Hepatocyte (in vitro differentiated cells): ENCODE measurements around the gene SSR1. TPM values are rescaled to one million over a fixed set of nuclear protein-coding genes. Genes with fewer than 3 reads are reported as not detected.
"Not testable (repeated sequence)": the region's sequence is repeated elsewhere in the genome, so short reads cannot be mapped to it uniquely, and the experiment has no call there.

Experiments
- DNase-seq: peaks from one replicate; pipeline ENCODE4 v3.0.0-alpha.2; 2016; ENCODE audit warnings: low spot score
- H2AFZ ChIP-seq: fragments of 200-600 bp; sonication (generic); 2 replicates; pipeline ENCODE4 v1.6.0; 2016; ENCODE audit warnings: antibody characterized with exemption, mild to moderate bottlenecking
- H3K27ac ChIP-seq: fragments of 200-600 bp; sonication (generic); 2 replicates; pipeline ENCODE4 v1.5.1; 2016; ENCODE audit warnings: mild to moderate bottlenecking
- H3K27me3 ChIP-seq: fragments of 200-600 bp; sonication (generic); 2 replicates; pipeline ENCODE4 v1.6.1; 2016
- H3K36me3 ChIP-seq: fragments of 200-600 bp; sonication (generic); replicated peaks from 2 replicates; pipeline ENCODE4 v1.5.1; 2016; ENCODE audit warnings: low read depth; ENCODE audit not compliant: insufficient read depth
- H3K4me1 ChIP-seq: fragments of 200-600 bp; sonication (generic); 2 replicates; pipeline ENCODE4 v1.5.1; 2016; ENCODE audit warnings: mild to moderate bottlenecking, moderate library complexity; ENCODE audit not compliant: insufficient read depth
- H3K4me2 ChIP-seq: fragments of 200-600 bp; sonication (generic); 2 replicates; pipeline ENCODE4 v1.6.0; 2016
- H3K4me3 ChIP-seq: fragments of 200-600 bp; sonication (generic); 2 replicates; pipeline ENCODE4 v1.5.1; 2016; ENCODE audit warnings: mild to moderate bottlenecking
- H3K79me2 ChIP-seq: fragments of 200-600 bp; sonication (generic); 2 replicates; pipeline ENCODE4 v1.6.0; 2017; ENCODE audit warnings: mild to moderate bottlenecking
- H3K9me2 ChIP-seq: fragments of 200-600 bp; sonication (generic); replicated peaks from 2 replicates; pipeline ENCODE4 v1.6.0; 2017; ENCODE audit warnings: mild to moderate bottlenecking; ENCODE audit not compliant: insufficient read depth
- H3K9me3 ChIP-seq: fragments of 200-600 bp; sonication (generic); 2 replicates; pipeline ENCODE4 v1.5.1; 2016; ENCODE audit warnings: low read depth, mild to moderate bottlenecking
- H4K20me1 ChIP-seq: fragments of 200-600 bp; sonication (generic); 2 replicates; pipeline ENCODE4 v1.6.0; 2016; ENCODE audit warnings: mild to moderate bottlenecking; ENCODE audit not compliant: insufficient read depth, poor library complexity, severe bottlenecking
- CTCF ChIP-seq: fragments of 200-600 bp; sonication (generic); IDR thresholded peaks from 2 replicates; pipeline ENCODE4 v1.5.1; 2016; ENCODE audit warnings: antibody characterized with exemption, mild to moderate bottlenecking; ENCODE audit not compliant: poor library complexity
- EZH2 ChIP-seq: fragments of 200-600 bp; sonication (generic); IDR thresholded peaks from 2 replicates; pipeline ENCODE4 v1.6.1; 2016; ENCODE audit warnings: antibody characterized with exemption, mild to moderate bottlenecking, borderline replicate concordance
- EZH2phosphoT487 ChIP-seq: fragments of 200-600 bp; sonication (generic); IDR thresholded peaks from one replicate; pipeline ENCODE4 v1.6.1; 2018; ENCODE audit warnings: antibody characterized with exemption, mild to moderate bottlenecking, low read depth, moderate library complexity; ENCODE audit not compliant: unreplicated experiment, severe bottlenecking
- WGBS: methylation state at CpG from one replicate; pipeline ENCODE4 v1.1.6; 2016; ENCODE audit warnings: low lambda C conversion rate; ENCODE audit errors: missing lambda C conversion rate; 5-methylcytosine and 5-hydroxymethylcytosine counted together
- polyA plus RNA-seq: library from polyadenylated mRNA; unstranded; fragments of >200 nt; fragmentation: Nextera tagmentation; extraction: Ambion mirVana; gene quantifications from 2 replicates; pipeline ENCODE4 v1.2.1, GENCODE V29; 2016
- total RNA-seq: library from RNA; depleted of rRNA; stranded (reverse); fragments of >200 nt; gene quantifications from 2 replicates; pipeline ENCODE4 v1.2.3, GENCODE V29; 2014

Gene SSR1
- total and polyA plus RNA-seq, 2 experiments from 2014 or later: 170 to 195 TPM

GRCh38 chr6:7268362-7268761 lies 44.6 kb downstream of the SSR1 start:
- Histone ChIP-seq H3K27me3 (no peaks in the 10 kb centered on the region), H3K27ac (no peak overlapping the region), H3K9me3 (no peaks in the 10 kb centered on the region), H3K36me3 (no peaks in the 10 kb centered on the region), H2AFZ (no peak overlapping the region), H3K4me2 (no peak overlapping the region), H3K79me2 (no peaks in the 10 kb centered on the region), H4K20me1 (no peaks in the 10 kb centered on the region), H3K4me3 (no peak overlapping the region), H3K4me1 (no peaks in the 10 kb centered on the region), H3K9me2 (no peaks in the 10 kb centered on the region)
- 98% methylated on average over 20 of the region's 20 CpGs for WGBS
- TF ChIP-seq EZH2phosphoT487 (no peak), EZH2 (no peak), CTCF (no peak)
- DNase-seq: no peak

- no peak overlapping the region for H2AFZ ChIP-seq
- WGBS: 83% methylated on average over 13 of the region's 13 CpGs
- H3K79me2 ChIP-seq: no peaks in the 10 kb centered on the region
- H3K36me3 ChIP-seq: no peaks in the 10 kb centered on the region
- no peaks in the 10 kb centered on the region for H3K9me3 ChIP-seq
- TF ChIP-seq EZH2: no peak
- peak; percentile 32 for DNase-seq
- H3K27me3 ChIP-seq: no peaks in the 10 kb centered on the region
- no peaks in the 10 kb centered on the region for H3K9me2 ChIP-seq
- no peak overlapping the region for H3K4me3 ChIP-seq
- no peaks in the 10 kb centered on the region for H3K4me1 ChIP-seq
- no peak overlapping the region for H3K27ac ChIP-seq
- H3K4me2 ChIP-seq: no peak overlapping the region
- H4K20me1 ChIP-seq: no peaks in the 10 kb centered on the region
Observed at GRCh38 chr6:7267466-7268091, 45.4 kb downstream of the SSR1 start.

- H3K79me2 ChIP-seq: no peaks in the 10 kb centered on the region
- H4K20me1 ChIP-seq: no peaks in the 10 kb centered on the region
- WGBS: 96% methylated on average over 8 of the region's 8 CpGs
- no peak overlapping the region for H3K4me3 ChIP-seq
- H2AFZ ChIP-seq: no peak overlapping the region
- H3K27me3 ChIP-seq: no peaks in the 10 kb centered on the region
- no peaks in the 10 kb centered on the region for H3K36me3 ChIP-seq
- no peak overlapping the region for H3K4me2 ChIP-seq
- no peaks in the 10 kb centered on the region for H3K4me1 ChIP-seq
- DNase-seq: no peak
- no peaks in the 10 kb centered on the region for H3K9me3 ChIP-seq
- H3K9me2 ChIP-seq: no peaks in the 10 kb centered on the region
- TF ChIP-seq EZH2phosphoT487: no peak
- no peak for TF ChIP-seq EZH2
- no peak for TF ChIP-seq CTCF
- H3K27ac ChIP-seq: no peak overlapping the region
Observed at GRCh38 chr6:7267071-7267465, 45.9 kb downstream of the SSR1 start.

GRCh38 chr6:7265385-7265726 lies 47.6 kb downstream of the SSR1 start:
- H3K9me3 ChIP-seq, DNase-seq, H3K4me2 ChIP-seq, H3K79me2 ChIP-seq, H3K4me3 ChIP-seq, H4K20me1 ChIP-seq, H3K27me3 ChIP-seq, H2AFZ ChIP-seq, H3K9me2 ChIP-seq, H3K36me3 ChIP-seq, H3K4me1 ChIP-seq, H3K27ac ChIP-seq: not testable (repeated sequence)
- 95% methylated on average over 7 of the region's 7 CpGs for WGBS
